ENCODE data around the gene LGR6.

LGR6 gene

GRCh38 chr1:202263628-202264027 lies 70.0 kb downstream of the LGR6 start:
- TF ChIP-seq CTCF (IDR thresholded peaks at IDR 0.05; ENCODE audit: low read depth, low read length): no peak
- H3K4me3 ChIP-seq (ENCODE audit: low read depth, low read length): no peak overlapping the region

GRCh38 chr1:202264300-202264699 lies 70.7 kb downstream of the LGR6 start:
- no peak for TF ChIP-seq CTCF (IDR thresholded peaks at IDR 0.05; ENCODE audit: low read depth, low read length)

GRCh38 chr1:202264726-202265125 lies 71.1 kb downstream of the LGR6 start:
- no peak overlapping the region for H3K4me3 ChIP-seq (ENCODE audit: low read depth, low read length)
- no peak for TF ChIP-seq CTCF (IDR thresholded peaks at IDR 0.05; ENCODE audit: low read depth, low read length)

More at GRCh38 chr1:202264300-202264699, 70.7 kb downstream of the LGR6 start:
- no peak overlapping the region for H3K4me3 ChIP-seq (ENCODE audit: low read depth, low read length)

DNA sequence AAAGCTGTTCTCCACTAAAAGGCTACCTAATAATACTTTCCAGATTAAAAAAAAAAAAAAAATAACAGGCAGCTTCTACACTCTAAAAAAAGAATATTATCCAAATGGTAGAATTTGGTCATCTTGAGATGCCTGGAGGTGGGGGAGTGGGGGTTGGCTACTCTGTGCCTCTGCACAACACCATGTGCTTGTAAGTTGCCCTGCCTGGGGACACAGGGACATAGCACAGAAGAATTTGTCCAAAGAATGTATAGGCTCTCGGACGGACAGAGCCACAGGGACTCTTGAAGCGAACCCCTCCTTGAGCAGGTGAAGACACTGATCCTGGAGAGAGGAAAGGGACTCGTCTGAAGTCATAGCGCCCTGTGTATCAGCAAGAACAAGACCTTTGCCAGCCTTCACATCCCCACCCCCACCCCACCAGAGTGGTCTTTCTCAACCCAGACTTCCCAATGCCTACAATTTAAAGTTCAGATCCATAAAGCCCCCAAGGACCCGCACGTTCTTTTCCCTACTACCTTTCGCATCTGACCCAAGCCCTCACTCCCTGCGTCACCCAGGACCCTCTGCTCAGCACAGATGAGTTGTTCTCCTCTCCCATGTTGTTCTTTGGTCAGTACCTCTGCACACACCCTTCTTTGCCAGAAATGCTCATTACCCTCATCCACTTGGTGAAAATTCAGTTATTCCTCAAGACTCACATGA lies 72.6 kb downstream of the LGR6 start:
- H3K4me3 ChIP-seq (ENCODE audit: low read depth, low read length): no peak overlapping the region
- no peak for TF ChIP-seq CTCF (IDR thresholded peaks at IDR 0.05; ENCODE audit: low read depth, low read length)

DNA sequence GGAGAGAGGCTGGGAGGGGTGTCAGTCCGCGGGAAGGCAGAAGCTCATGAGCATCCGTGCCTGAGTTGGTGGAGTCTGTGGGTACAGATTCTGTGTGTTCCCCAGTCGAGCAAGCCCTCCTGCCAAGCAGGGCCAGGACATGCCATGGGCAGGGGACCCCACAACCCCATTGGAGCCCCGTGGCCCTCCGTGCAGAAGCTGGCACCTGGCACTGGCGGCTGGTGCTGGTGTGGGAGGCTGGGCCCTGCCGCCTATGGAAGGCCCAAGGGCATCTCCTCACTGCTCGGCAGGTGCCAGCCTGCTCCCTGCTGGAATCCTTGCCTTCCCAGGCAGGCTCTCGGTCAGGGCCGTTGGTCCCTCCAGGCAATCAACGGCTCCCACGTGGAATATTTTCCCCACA lies 74.4 kb downstream of the LGR6 start:
- no peak for TF ChIP-seq CTCF (IDR thresholded peaks at IDR 0.05; ENCODE audit: low read depth, low read length)

DNA sequence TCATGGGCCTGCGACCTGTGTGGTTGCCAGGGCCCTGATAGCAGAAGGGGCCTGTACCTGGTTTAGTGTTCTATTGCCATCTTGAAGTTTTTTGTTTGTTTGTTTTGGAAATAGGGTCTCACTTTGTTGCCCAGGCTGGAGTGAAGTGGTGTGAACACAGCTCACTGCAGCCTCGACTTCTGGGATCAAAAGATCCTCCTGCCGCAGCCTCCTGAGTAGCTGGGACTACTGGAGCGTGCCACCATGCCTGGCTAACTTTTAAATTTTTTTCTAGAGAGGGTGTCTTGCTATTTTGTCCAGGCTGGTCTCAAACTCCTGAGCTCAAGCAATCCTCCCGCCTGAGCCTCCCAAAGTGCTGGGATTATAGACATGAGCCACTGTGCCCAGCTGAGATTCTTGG lies 75.2 kb downstream of the LGR6 start:
- no peak for TF ChIP-seq CTCF (IDR thresholded peaks at IDR 0.05; ENCODE audit: low read depth, low read length)
- no peak overlapping the region for H3K4me3 ChIP-seq (ENCODE audit: low read depth, low read length)

More for the DNA sequence above, 74.4 kb downstream of the LGR6 start:
- no peak overlapping the region for H3K4me3 ChIP-seq (ENCODE audit: low read depth, low read length)

GRCh38 chr1:202270871-202271326 lies 77.3 kb downstream of the LGR6 start:
- no peak for TF ChIP-seq CTCF (IDR thresholded peaks at IDR 0.05; ENCODE audit: low read depth, low read length)
- H3K4me3 ChIP-seq (ENCODE audit: low read depth, low read length): no peak overlapping the region

Measured in WI38 (cell line).